Measurements from ENCODE around the gene FERMT3. TPM values are rescaled to one million over a fixed set of nuclear protein-coding genes. Genes with fewer than 3 reads are reported as not detected.

The FERMT3 gene
- total RNA-seq, 1 donor from 2014 or later: 0.53 TPM

- no peak overlapping the region for H3K4me3 ChIP-seq (ENCODE audit: low read depth, low read length)
- DNase-seq (ENCODE audit: low read depth) (no peak), FAIRE-seq (no peak)
- H3K27me3 ChIP-seq (ENCODE audit: control insufficient read depth, insufficient read depth, low read length): no peaks in the 10 kb centered on the region
- TF ChIP-seq, protein P1, sequence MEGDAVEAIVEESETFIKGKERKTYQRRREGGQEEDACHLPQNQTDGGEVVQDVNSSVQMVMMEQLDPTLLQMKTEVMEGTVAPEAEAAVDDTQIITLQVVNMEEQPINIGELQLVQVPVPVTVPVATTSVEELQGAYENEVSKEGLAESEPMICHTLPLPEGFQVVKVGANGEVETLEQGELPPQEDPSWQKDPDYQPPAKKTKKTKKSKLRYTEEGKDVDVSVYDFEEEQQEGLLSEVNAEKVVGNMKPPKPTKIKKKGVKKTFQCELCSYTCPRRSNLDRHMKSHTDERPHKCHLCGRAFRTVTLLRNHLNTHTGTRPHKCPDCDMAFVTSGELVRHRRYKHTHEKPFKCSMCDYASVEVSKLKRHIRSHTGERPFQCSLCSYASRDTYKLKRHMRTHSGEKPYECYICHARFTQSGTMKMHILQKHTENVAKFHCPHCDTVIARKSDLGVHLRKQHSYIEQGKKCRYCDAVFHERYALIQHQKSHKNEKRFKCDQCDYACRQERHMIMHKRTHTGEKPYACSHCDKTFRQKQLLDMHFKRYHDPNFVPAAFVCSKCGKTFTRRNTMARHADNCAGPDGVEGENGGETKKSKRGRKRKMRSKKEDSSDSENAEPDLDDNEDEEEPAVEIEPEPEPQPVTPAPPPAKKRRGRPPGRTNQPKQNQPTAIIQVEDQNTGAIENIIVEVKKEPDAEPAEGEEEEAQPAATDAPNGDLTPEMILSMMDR (IDR thresholded peaks at IDR 0.05; ENCODE audit: insufficient read depth, low read length, severe bottlenecking): no peak
- H3K36me3 ChIP-seq (ENCODE audit: control insufficient read depth, insufficient read depth, low read length): no peaks in the 10 kb centered on the region
These were observed 29.8 kb upstream of the FERMT3 start for GRCh38 chr11:64176751-64177150.

DNA sequence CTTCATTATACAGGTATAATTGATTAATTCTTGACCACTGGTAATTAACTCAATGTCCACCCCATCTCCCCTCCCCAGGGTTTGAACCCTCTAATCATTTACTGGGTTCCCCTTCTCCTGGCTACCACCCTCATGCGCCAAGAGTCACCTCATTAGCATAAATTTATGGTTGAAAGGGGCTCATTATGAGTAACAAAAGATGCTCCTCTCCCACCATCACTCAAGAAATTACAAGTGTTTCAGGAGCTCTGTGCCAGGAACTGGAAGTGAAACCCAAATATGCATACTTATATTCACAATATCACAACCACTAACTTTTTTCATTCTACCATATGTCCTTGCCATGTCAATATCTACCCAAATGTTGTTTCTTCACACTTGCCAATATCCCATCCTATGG lies 28.3 kb upstream of the FERMT3 start:
- Histone ChIP-seq H3K4me3 (ENCODE audit: low read depth, low read length) (no peak overlapping the region), H3K27me3 (ENCODE audit: control insufficient read depth, insufficient read depth, low read length) (no peaks in the 10 kb centered on the region), H3K36me3 (ENCODE audit: control insufficient read depth, insufficient read depth, low read length) (no peaks in the 10 kb centered on the region)
- no peak for DNase-seq (ENCODE audit: low read depth)
- TF ChIP-seq, protein P1 (IDR thresholded peaks at IDR 0.05; ENCODE audit: insufficient read depth, low read length, severe bottlenecking): no peak
- FAIRE-seq: no peak

- DNase-seq (ENCODE audit: low read depth) (no peak), FAIRE-seq (no peak)
- H3K4me3 ChIP-seq (ENCODE audit: low read depth, low read length): no peak overlapping the region
- no peaks in the 10 kb centered on the region for H3K27me3 ChIP-seq (ENCODE audit: control insufficient read depth, insufficient read depth, low read length)
- TF ChIP-seq, protein P1 (IDR thresholded peaks at IDR 0.05; ENCODE audit: insufficient read depth, low read length, severe bottlenecking): no peak
- no peaks in the 10 kb centered on the region for H3K36me3 ChIP-seq (ENCODE audit: control insufficient read depth, insufficient read depth, low read length)
These were observed 27.4 kb upstream of the FERMT3 start for GRCh38 chr11:64178951-64179639.

GRCh38 chr11:64180891-64181290 lies 25.6 kb upstream of the FERMT3 start:
- no peak overlapping the region for H3K4me3 ChIP-seq (ENCODE audit: low read depth, low read length)
- no peaks in the 10 kb centered on the region for H3K36me3 ChIP-seq (ENCODE audit: control insufficient read depth, insufficient read depth, low read length)
- FAIRE-seq (no peak), DNase-seq (ENCODE audit: low read depth) (no peak)
- TF ChIP-seq, protein P1 (IDR thresholded peaks at IDR 0.05; ENCODE audit: insufficient read depth, low read length, severe bottlenecking): no peak
- H3K27me3 ChIP-seq (ENCODE audit: control insufficient read depth, insufficient read depth, low read length): no peaks in the 10 kb centered on the region

DNA sequence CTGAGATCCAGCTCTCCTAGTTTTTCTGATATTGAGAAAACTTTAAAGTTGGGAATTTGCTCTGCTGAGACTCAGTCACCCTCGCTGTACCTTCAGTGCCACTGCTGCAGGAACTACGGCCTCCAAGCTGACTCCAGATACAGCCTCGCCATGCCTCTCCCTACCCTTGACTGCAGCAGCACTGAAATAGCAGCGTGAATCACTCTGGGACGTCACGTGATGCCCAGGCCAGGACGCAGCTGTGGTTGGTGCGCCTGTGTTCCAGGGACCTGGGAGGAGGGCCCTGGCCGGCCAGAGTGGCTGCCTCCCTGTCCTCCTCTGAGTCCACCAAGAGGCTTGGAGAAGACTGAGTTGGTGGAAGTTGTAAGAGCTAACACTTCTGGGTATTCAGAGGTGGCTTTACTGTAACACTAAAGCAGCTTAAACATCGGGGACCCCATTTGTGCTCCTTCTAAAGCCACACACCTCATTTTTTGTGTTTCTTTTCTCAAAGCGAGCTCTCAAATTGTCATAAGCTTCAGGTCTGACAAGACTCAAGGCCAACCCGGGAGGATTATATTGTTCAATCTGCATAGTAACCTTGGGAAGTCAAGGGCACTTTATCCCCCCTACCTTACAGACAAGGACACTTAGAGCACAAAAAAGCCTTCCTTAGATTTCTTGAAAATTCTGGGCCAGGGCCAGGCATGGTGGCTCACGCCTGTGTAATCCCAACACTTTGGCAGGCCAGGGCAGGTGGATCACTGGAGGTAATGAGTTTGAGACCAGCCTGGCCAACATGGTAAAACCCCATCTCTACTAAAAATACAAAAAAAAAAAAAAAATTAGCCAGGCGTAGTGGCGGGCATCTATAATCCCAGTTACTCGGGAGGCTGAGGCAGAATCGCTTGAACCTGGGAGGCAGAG lies 24.8 kb upstream of the FERMT3 start:
- TF ChIP-seq, protein P1 (IDR thresholded peaks at IDR 0.05; ENCODE audit: insufficient read depth, low read length, severe bottlenecking): no peak
- FAIRE-seq (no peak), DNase-seq (ENCODE audit: low read depth) (peak; percentile 88)
- Histone ChIP-seq H3K36me3 (ENCODE audit: control insufficient read depth, insufficient read depth, low read length) (no peaks in the 10 kb centered on the region), H3K4me3 (ENCODE audit: low read depth, low read length) (no peak overlapping the region), H3K27me3 (ENCODE audit: control insufficient read depth, insufficient read depth, low read length) (no peaks in the 10 kb centered on the region)
